NCI-H69 (cell line): ENCODE data around the gene FRMD4A.
"Not testable (repeated sequence)": the region's sequence is repeated elsewhere in the genome, so short reads cannot be mapped to it uniquely, and the experiment has no call there.

ENCODE experiments used
- DNase-seq: peaks from one replicate; lab custom pipeline; 2025; lab: John Stamatoyannopoulos, UW

FRMD4A gene

DNA sequence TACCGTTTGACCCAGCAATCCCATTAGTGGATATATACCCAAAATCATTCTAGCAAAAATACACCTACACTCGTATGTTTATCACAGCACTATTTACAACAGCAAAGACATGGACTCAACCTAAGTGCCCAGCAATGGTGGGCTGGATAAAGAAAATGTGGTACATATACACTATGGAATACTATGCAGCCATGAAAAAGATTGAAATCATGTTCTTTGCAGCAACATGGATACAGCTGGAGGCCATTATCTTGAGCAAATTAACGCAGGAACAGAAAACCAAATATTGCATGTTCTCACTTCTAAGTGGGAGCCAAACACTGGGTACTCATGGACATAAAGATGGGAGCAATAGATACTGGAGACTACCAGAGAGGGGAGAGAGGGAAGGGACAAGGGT, 223.9 kb downstream of the FRMD4A start:
- no peak for DNase-seq

DNA sequence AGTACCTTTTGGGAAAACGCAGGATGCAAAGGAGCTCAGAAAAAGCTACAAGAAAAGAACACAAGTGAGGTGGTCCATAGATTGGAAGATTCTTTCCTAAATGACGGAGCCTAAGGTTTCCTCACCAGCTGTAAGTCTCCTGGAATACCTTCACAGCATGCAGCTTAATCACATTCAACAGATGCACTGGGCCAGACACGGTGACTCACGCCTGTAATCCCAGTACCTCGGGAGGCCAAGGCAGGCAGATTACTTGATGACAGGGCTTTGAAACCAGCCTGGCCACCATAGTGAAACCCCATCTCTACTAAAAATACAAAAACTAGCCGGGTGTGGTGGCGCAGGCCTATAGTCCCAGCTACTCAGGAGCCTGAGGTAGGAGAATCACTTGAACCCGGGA, 228.7 kb downstream of the FRMD4A start:
- no peak for DNase-seq

DNA sequence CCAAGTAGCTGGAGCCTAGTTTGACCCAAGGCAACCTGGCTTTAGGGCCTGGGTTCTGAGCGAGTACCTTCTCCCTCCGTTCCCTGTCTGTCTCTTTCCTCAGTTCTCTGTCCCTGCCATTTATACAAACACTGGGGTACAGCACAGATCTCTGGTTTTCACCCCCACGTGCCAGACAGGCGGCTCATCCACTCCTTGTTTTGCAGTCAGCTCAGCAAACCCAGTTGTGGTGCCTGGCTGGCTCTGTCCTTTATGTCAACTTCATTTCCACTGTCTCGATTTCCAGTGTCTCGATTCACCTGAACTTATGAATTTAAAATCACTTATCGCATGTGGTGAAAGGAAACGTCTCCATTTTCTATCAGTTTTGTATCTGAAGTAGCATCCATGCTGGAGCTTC, 230.8 kb downstream of the FRMD4A start:
- no peak for DNase-seq

DNA sequence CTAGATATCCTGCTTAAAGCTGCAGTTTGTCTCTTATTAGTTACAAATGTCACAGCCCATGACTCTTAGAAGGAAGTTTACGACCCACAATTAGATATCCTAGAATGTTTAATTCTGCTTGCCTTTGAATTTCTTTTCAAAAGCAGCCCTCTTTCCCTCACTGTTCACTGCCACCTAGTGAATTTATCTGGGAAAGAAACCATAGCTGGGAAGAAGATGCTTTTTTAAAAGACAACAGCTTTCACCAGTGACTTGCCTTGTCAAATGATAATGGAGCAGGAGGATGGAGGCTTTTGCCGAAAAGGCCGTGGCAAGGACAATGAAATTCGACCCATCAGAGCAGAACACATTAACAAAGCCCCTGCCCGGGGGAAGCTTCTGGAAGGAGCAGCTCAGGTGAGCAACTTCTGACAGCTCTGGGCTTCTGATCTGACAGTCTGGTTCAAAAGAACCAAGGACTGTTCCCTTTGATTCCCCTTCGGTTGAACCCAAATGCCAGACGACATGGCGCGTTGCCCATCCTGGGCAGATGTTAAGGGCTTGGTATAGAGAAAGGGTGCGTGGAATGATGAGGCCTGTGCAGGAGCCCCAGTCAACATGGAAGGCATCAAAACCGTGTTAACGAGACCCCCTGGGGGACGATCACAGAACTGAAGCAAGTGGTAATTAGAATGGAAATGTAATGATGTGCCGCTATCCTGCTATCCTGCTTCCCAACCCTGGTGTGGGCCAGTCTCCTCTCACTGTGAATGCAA, 236.8 kb downstream of the FRMD4A start:
- DNase-seq: peak; percentile 87

DNA sequence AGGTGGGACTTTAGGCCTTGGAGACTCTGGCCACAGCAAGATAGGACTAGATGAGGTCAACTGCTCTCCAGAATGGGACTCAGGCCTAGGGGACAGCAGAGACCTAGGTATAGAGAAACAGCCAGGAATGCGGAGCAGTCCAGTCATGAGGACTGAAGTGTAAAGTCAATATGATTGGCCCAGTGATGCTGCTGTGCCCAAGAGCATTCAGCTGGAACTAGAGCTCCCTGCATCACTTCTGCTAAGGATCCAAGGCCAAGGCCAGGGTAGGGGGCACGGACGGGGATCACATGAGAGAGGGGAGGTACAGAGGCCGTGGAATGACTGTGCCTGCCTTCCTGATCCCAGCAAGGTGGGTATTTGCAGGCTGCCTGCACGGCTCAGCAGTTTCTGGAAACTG, 237.9 kb downstream of the FRMD4A start:
- DNase-seq: no peak

GRCh38 chr10:14089556-14090292, 241.0 kb downstream of the FRMD4A start:
- no peak for DNase-seq

DNA sequence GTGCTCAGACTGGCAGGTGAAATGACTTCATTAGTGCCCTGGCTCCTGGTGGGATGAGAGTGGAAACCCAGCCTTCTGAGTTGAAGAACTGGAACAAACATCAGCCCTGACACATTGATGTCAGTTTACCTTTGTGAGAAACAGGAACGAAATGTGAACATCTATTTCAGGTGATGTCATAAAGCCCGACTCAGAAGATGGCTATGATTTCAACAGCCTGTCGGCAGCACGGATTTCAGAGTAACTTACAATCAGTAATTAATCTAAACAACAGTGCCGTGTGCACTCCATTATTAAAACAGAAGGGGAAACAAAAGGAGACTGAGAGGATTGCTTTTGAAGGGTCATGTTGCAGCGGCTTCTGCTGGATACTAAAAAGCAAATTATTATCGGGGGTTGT, 243.2 kb downstream of the FRMD4A start:
- DNase-seq: peak; percentile 65

DNA sequence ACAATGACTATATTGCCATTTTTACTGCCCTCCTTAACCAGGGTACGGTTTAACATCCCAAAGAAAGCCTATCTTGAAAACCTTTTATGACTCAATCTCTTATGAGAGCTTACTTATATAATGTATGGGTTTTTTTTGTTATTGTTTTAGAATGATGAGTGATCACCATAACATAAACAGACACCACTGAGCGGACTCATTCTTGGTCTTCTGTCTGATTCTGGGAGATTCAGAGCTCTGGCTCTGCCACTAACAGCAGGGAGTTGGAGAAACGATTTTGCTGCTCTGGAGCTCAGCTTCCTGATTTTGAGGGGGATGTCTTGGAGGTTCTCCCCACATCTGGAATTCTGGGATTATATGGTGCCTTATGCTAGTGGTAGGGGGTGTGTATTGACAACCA, 244.1 kb downstream of the FRMD4A start:
- DNase-seq: peak; percentile 12

- DNase-seq: no peak
Measured at GRCh38 chr10:14084875-14085274, 245.8 kb downstream of the FRMD4A start.

DNA sequence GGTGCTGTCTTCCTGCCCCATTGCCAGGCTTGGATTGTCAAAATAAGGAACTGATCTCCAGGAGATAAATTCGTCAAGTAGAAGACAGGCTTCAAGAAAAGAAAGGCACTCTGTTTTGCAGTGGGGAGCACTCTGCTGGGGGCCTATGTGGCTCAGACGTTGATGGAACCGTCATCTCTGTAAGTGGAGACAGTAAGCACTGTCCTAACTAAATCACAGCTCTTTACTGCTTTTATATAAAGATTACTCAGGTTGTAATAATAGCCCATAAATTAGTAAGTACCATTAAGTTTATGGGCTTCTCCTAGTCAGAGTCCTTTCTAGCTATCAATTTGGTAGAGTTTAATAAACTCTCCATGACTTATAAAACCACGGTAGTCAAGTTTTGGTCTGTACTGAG, 249.9 kb downstream of the FRMD4A start:
- no peak for DNase-seq

DNA sequence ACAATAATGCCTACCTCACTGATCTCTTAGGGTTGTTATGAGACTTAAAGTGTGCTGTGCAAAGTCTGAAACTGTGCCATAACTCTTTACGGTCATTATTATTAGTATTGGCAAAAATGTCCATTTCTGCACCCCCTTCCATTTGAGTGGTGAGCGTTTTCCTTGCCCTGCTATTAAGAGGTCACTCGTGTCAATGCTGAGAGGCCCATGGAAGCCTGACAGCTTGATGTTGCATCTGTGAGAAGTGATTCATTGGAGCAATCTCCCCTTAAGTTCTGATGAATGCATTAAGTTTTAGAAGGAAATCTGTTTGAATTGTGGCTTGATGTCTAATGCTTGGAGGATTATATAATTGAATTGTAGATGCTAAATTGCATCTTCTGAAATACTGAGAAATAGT, 253.3 kb downstream of the FRMD4A start:
- no peak for DNase-seq

GRCh38 chr10:14074062-14074884, 256.5 kb downstream of the FRMD4A start:
- peak; percentile 97 for DNase-seq

DNA sequence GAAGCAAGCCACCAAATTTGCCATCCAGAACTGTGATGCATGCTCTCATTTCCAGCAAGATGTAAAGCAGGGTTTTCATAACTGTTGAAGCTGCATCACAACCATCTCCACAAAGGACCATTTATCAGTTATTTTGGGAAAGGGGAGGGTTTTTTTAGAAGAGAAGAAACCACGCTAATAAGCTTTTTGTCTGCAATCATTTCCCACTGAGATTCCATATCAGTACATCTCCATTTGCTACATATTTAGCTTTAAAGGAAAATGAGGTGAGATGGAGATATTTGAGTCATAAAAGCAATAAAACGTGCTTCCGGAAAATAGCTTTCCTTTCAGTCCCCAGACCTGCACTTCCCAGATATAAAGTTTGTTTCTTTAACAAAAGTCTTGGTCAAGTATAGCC, 258.2 kb downstream of the FRMD4A start:
- no peak for DNase-seq

DNA sequence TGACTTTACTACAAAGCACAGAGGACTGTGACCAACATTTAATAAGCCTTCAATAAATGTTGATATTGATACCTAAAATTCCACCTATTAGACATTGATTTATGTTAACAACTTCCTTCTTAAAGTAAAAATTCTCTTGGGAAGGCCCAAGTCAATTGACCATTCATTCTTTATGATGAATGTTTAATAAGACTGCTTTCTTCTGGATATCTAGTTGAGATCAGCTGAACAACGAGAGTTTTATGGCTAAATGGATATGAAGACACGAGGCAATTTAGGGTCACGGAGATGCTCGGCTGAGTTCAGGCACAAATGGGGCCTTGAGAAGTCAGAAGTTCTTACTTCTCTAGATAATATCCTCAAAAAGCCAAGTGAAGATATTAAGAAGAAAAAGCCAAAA, 258.8 kb downstream of the FRMD4A start:
- DNase-seq: no peak

GRCh38 chr10:14068601-14069250, 262.0 kb downstream of the FRMD4A start:
- no peak for DNase-seq

DNA sequence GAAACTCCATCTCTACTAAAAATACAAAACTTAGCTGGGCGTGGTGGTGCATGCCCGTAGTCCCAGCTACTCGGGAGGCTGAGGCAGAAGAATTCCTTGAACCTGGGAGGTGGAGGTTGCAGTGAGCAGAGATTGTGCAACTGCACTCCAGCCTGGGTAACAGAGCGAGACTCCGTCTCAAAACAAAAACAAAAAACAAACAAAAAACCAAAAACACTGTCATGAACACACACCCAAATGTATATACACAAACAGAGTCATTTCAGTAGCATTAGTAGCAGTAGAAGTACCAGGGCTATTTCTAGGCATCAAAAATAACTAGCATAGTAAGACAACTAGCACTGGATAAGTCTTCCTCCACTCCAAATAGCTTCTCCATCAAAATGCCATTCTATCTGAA, 263.1 kb downstream of the FRMD4A start:
- not testable (repeated sequence) for DNase-seq

DNA sequence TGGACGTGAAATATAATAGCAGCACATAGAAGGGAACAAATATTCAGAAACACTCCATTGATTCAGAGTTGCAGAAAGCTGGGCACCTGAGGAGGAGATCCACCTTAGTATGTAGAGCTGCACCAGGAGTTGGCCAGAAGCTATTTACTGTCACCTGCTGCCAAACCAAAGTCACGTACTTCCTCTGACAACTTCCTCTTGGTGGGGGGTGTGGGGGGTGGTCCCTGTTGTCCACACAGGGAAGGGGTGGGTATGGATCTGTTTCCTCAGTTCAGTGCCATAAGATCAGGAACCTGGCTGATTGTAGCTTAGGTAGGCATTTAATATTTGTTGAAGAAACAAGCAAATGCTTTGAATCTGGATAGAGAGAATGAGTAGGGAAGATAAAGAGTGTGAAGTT, 264.6 kb downstream of the FRMD4A start:
- DNase-seq: no peak

DNA sequence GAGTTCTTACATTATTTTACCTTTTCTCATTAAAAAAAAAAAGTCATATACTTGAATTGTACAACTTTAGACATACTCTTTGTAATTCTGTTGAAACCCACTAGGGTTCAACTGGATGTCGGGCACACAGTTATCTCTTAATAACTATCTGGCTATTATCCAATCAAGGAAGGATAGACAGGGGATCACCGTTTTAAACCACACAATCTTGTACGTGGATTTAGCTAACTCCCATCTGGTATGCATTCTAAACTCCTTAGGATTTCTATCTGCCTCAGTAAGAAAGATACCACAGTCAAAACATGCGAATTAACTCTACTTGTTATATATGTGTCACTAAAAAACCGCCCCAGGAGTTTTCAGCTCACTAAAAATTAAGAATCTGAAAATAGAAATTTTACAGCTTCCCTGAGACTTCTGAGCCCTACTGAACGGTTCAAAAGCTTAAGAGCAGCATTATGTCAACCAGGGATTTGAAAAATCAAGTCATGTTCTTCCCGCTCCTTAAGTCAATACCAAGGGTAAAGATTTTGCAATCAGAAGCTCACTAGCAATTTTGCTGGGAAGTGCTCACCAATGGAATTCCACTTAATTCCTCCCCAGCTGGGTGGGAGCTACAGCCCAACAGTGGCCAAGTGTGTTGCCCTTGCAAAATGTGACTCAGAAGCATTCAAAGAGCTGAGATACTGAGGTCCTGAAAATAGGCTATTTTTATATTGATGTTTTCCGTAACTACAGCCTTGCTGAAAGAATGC, 267.0 kb downstream of the FRMD4A start:
- DNase-seq: no peak

DNA sequence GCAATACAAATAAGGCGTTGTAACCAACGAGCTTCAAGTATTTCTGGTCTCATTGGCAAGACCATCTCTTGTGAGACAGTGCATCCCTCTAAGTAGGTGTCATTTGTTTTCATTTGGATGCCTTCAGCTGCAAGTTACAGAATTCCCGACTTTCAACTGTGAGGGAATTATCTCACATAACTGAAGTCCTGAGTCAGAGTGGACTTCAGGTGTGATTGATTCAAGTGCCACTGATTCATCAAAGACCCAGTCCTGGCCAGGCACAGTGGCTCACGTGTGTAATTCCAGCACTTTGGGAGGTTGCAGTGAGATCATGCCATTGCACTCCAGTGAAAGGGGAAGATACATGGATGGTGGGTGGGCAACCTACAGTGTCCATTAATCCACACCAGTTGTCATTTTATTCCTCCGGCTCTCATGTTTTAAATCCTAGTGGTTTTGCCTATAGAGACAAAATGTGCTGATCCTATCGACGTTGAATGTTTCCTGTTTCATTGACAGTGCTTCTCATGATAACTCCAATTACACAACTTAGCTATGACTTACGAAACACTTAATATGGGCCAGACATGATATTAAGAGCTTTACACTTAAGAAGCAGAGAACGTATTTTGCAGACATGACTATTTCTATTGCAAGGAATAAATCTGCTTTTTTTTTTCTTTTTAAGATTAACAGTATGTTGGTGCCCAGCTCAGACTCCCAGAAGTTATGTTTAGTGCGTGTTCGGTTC, 268.0 kb downstream of the FRMD4A start:
- no peak for DNase-seq

GRCh38 chr10:14060320-14061070, 270.2 kb downstream of the FRMD4A start:
- DNase-seq: no peak
